ENCODE data around the gene SLC35B3. TPM values are rescaled to one million over a fixed set of nuclear protein-coding genes. Genes with fewer than 3 reads are reported as not detected.

Gene SLC35B3
- total and polyA plus RNA-seq, 8 donors = 2.9 to 27.2 (median 16.3) TPM

- H3K9me3 ChIP-seq = no peaks in the 10 kb centered on the region
- no peak for TF ChIP-seq EP300 (IDR thresholded peaks at IDR 0.05)
- TF ChIP-seq POLR2A (IDR thresholded peaks at IDR 0.05) = no peak
- no peak for TF ChIP-seq CTCF (IDR thresholded peaks at IDR 0.05)
- TF ChIP-seq POLR2AphosphoS5 (IDR thresholded peaks at IDR 0.05) = no peak
- H3K27me3 ChIP-seq = no peaks in the 10 kb centered on the region
- DNase-seq = no peak
- intact Hi-C loops (cut with DNase I; ENCODE audit: low total_unique reads) = no loop called here
- 0 to 75% (median 41%) methylated on average over 1 of the region's 1 CpG for WGBS, 5 donors
- H3K27ac ChIP-seq = no peak overlapping the region
- no peak overlapping the region for H3K4me3 ChIP-seq
- no peaks in the 10 kb centered on the region for H3K4me1 ChIP-seq
- H3K36me3 ChIP-seq = no peaks in the 10 kb centered on the region
Observed at GRCh38 chr6:8442150-8442549, 6.8 kb upstream of the SLC35B3 start.

GRCh38 chr6:8441452-8441851, 6.1 kb upstream of the SLC35B3 start:
- no peak overlapping the region for H3K27ac ChIP-seq
- no peak for DNase-seq
- TF ChIP-seq POLR2A (IDR thresholded peaks at IDR 0.05) (no peak), POLR2AphosphoS5 (IDR thresholded peaks at IDR 0.05) (no peak), CTCF (IDR thresholded peaks at IDR 0.05) (no peak), EP300 (IDR thresholded peaks at IDR 0.05) (no peak)
- peaks cover 0 to 5% (median 2%) of the 10 kb centered on the region in 4 donors for H3K4me1 ChIP-seq
- intact Hi-C loops (cut with DNase I; ENCODE audit: low total_unique reads) = no loop called here
- H3K4me3 ChIP-seq = no peak overlapping the region
- H3K36me3 ChIP-seq = no peaks in the 10 kb centered on the region
- WGBS, 5 donors = 87 to 100% (median 95%) methylated on average over 1 of the region's 1 CpG
- no peaks in the 10 kb centered on the region for H3K9me3 ChIP-seq
- H3K27me3 ChIP-seq = no peaks in the 10 kb centered on the region

GRCh38 chr6:8439601-8440268, 4.4 kb upstream of the SLC35B3 start:
- Histone ChIP-seq H3K9me3 (no peaks in the 10 kb centered on the region), H3K4me1 (peaks cover 0 to 13% (median 10%) of the 10 kb centered on the region in 4 donors), H3K36me3 (no peaks in the 10 kb centered on the region), H3K27ac (no peak overlapping the region), H3K4me3 (no peak overlapping the region), H3K27me3 (no peaks in the 10 kb centered on the region)
- no peak for DNase-seq
- TF ChIP-seq CTCF (IDR thresholded peaks at IDR 0.05) (no peak), EP300 (IDR thresholded peaks at IDR 0.05) (no peak), POLR2AphosphoS5 (IDR thresholded peaks at IDR 0.05) (no peak), POLR2A (IDR thresholded peaks at IDR 0.05) (no peak)
- intact Hi-C loops (cut with DNase I; ENCODE audit: low total_unique reads) = no loop called here
- WGBS, 5 donors = 38 to 95% (median 68%) methylated on average over 2 of the region's 2 CpGs

- H3K27me3 ChIP-seq = no peaks in the 10 kb centered on the region
- no peak for DNase-seq
- no peaks in the 10 kb centered on the region for H3K36me3 ChIP-seq
- TF ChIP-seq EP300 (IDR thresholded peaks at IDR 0.05) = no peak
- intact Hi-C loops (cut with DNase I; ENCODE audit: low total_unique reads) = no loop called here
- no peak overlapping the region for H3K4me3 ChIP-seq
- H3K4me1 ChIP-seq = peaks cover 9 to 32% (median 22%) of the 10 kb centered on the region in 4 donors
- no peak overlapping the region for H3K27ac ChIP-seq
- 46 to 83% (median 67%) methylated on average over 1 of the region's 1 CpG for WGBS, 5 donors
- H3K9me3 ChIP-seq = no peaks in the 10 kb centered on the region
Observed at GRCh38 chr6:8437813-8438212, 2.5 kb upstream of the SLC35B3 start.

DNA sequence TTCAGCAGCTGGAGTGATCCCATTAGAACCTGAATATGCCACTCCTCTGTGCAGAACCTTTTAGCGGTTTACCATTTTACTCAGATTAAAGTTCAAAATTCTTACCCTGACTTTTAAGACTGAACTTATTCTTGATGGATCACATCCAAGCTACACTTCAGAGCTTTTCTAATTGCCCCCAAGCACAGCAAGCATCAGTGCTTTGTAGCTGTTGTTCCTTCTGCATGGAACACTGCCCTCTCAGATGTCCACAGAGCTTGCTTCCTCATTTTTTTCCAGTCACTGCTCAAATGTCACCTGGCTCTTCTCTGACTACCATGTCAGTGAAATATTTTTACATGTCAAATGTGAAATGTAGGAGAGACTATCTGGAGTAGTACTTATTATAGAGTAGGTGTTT, 1.6 kb upstream of the SLC35B3 start:
- H3K27me3 ChIP-seq = no peaks in the 10 kb centered on the region
- TF ChIP-seq CTCF (IDR thresholded peaks at IDR 0.05) (no peak), POLR2AphosphoS5 (IDR thresholded peaks at IDR 0.05) (no peak), POLR2A (IDR thresholded peaks at IDR 0.05) (no peak), EP300 (IDR thresholded peaks at IDR 0.05) (no peak)
- 89 to 100% (median 94%) methylated on average over 1 of the region's 1 CpG for WGBS, 5 donors
- intact Hi-C loops (cut with DNase I; ENCODE audit: low total_unique reads) = no loop called here
- no peak overlapping the region for H3K4me3 ChIP-seq
- H3K4me1 ChIP-seq = peaks cover 9 to 40% (median 29%) of the 10 kb centered on the region in 4 donors
- no peak overlapping the region for H3K27ac ChIP-seq
- H3K36me3 ChIP-seq = no peaks in the 10 kb centered on the region
- no peaks in the 10 kb centered on the region for H3K9me3 ChIP-seq
- DNase-seq = no peak
